B cell (primary cell): Measurements from ENCODE around the gene PPP5C. TPM values are rescaled to one million over a fixed set of nuclear protein-coding genes. Genes with fewer than 3 reads are reported as not detected.

Experiments
- ATAC-seq: fragments of 200-7000 bp; cut with Tn5 transposase; one replicate; pipeline ENCODE4 v1.10.0; 2021; ENCODE audit warnings: low read depth, mild to moderate bottlenecking, moderate number of reproducible peaks, moderate library complexity
- CTCF ChIA-PET: fragments of 350-600 bp; sonication (Branson Sonifier 250); formaldehyde crosslinking; loops from one replicate; lab custom pipeline; 2021; ENCODE audit warnings: antibody characterized with exemption, inconsistent platforms; lab: Charles Lee
- POLR2A ChIA-PET: fragments of 350-600 bp; sonication (Branson Sonifier 250); formaldehyde crosslinking; loops from one replicate; lab custom pipeline; 2021; ENCODE audit warnings: antibody characterized with exemption; lab: Charles Lee
- DNase-seq: peaks from one replicate; pipeline ENCODE4 v3.0.0; 2013
- H2AFZ ChIP-seq: 2 replicates; pipeline ENCODE4 v1.6.1; 2012; ENCODE audit warnings: mild to moderate bottlenecking, low read depth, low read length; ENCODE audit not compliant: insufficient read depth, poor library complexity, severe bottlenecking
- H3K27ac ChIP-seq, 2 donors: 1 replicate in 1 of 2; 2 replicates in 1 of 2; pipeline ENCODE4 v1.5.1; 2012 to 2013; ENCODE audit warnings: low read length in 2 of 2, mild to moderate bottlenecking in 2 of 2, moderate library complexity in 1 of 2
- H3K27me3 ChIP-seq, 4 experiments: fragments of 200-600 bp in 1 of 4; sonication (generic) in 1 of 4; replicated peaks in 1 of 4; 1 replicate in 2 of 4; 2 replicates in 2 of 4; pipeline versions ENCODE4 v1.6.1 to v1.7.0; 2013 to 2016; ENCODE audit warnings: low read length in 3 of 4, mild to moderate bottlenecking in 2 of 4, mixed read lengths in 1 of 4, moderate library complexity in 1 of 4; ENCODE audit not compliant: insufficient read depth in 4 of 4, control insufficient read depth in 3 of 4; ENCODE audit errors: control extremely low read depth in 1 of 4
- H3K36me3 ChIP-seq, 2 experiments: replicated peaks in 1 of 2; 1 replicate in 1 of 2; 2 replicates in 1 of 2; pipeline versions ENCODE4 v1.6.1 to v1.7.1; 2013; ENCODE audit warnings: low read length in 1 of 2; ENCODE audit not compliant: insufficient read depth in 2 of 2, control insufficient read depth in 1 of 2; ENCODE audit errors: control extremely low read depth in 1 of 2, extremely low read depth in 1 of 2
- H3K4me1 ChIP-seq, 2 donors: fragments of 200-600 bp in 1 of 2; sonication (generic) in 1 of 2; 1 replicate in 1 of 2; 2 replicates in 1 of 2; pipeline versions ENCODE4 v1.5.1 to v1.6.1; 2013 to 2017; ENCODE audit warnings: low read length in 2 of 2; ENCODE audit not compliant: control insufficient read depth in 2 of 2, insufficient read depth in 2 of 2
- H3K4me2 ChIP-seq: replicated peaks from 2 replicates; pipeline ENCODE3; 2012; ENCODE audit warnings: mild to moderate bottlenecking, low read depth, low read length; ENCODE audit not compliant: poor library complexity, severe bottlenecking
- H3K4me3 ChIP-seq, 5 experiments: fragments of 200-600 bp in 1 of 5; sonication (generic) in 1 of 5; 1 replicate in 3 of 5; 2 replicates in 2 of 5; pipeline versions ENCODE4 v1.5.1 to v1.7.0; 2011 to 2016; ENCODE audit warnings: low read length in 4 of 5, mild to moderate bottlenecking in 4 of 5, low read depth in 2 of 5, control low read depth in 1 of 5, moderate library complexity in 1 of 5; ENCODE audit not compliant: insufficient read depth in 1 of 5; ENCODE audit errors: control extremely low read depth in 1 of 5, extremely low read depth in 1 of 5
- H3K79me2 ChIP-seq: fragments of 200-600 bp; sonication (generic); one replicate; pipeline ENCODE4 v1.6.0; 2016; ENCODE audit warnings: low read length; ENCODE audit not compliant: control insufficient read depth, insufficient read depth
- H3K9ac ChIP-seq: fragments of 200-600 bp; sonication (generic); 2 replicates; pipeline ENCODE4 v1.6.1; 2017; ENCODE audit warnings: mild to moderate bottlenecking, low read length, moderate library complexity
- H3K9me3 ChIP-seq, 3 donors: one replicate each; pipeline versions ENCODE4 v1.6.1 to v1.7.1; 2013; ENCODE audit warnings: low read length in 2 of 3; ENCODE audit not compliant: control insufficient read depth in 2 of 3, insufficient read depth in 1 of 3; ENCODE audit errors: control extremely low read depth in 1 of 3
- H4K20me1 ChIP-seq: 2 replicates; pipeline ENCODE4 v1.6.0; 2012; ENCODE audit warnings: mild to moderate bottlenecking, low read length; ENCODE audit not compliant: insufficient read depth, control insufficient read depth, poor library complexity, severe bottlenecking
- H3K27ac Mint-ChIP-seq: one replicate; pipeline ENCODE4 v1.8.0; 2021; ENCODE audit warnings: mixed read lengths
- H3K27me3 Mint-ChIP-seq: one replicate; pipeline ENCODE4 v1.8.0; 2021; ENCODE audit warnings: mixed read lengths
- H3K4me1 Mint-ChIP-seq: one replicate; pipeline ENCODE4 v1.8.0; 2021; ENCODE audit warnings: mixed read lengths
- H3K4me3 Mint-ChIP-seq: one replicate; pipeline ENCODE4 v1.8.0; 2021; ENCODE audit warnings: mixed read lengths
- H3K9me3 Mint-ChIP-seq: one replicate; pipeline ENCODE4 v1.8.0; 2022; ENCODE audit warnings: mixed read lengths; ENCODE audit not compliant: insufficient read depth
- EZH2 ChIP-seq: IDR thresholded peaks from 2 replicates; pipeline ENCODE4 v1.6.1; 2012; ENCODE audit warnings: borderline replicate concordance, low read depth, mild to moderate bottlenecking, moderate library complexity, low read length; ENCODE audit not compliant: insufficient read depth, poor library complexity, severe bottlenecking
- WGBS: methylation state at CpG from one replicate; pipeline ENCODE4 v1.1.5; 2013; ENCODE audit warnings: missing lambda C conversion rate; ENCODE audit not compliant: insufficient coverage; 5-methylcytosine and 5-hydroxymethylcytosine counted together
- intact Hi-C: fragments of 100-400 bp; cut with micrococcal nuclease; formaldehyde crosslinking; loops from one replicate; pipeline ENCODE4 v1.10.0; 2022
- polyA plus RNA-seq: library from polyadenylated mRNA; depleted of rRNA; stranded (reverse); fragments of >200 nt; gene quantifications from 2 replicates; pipeline ENCODE4 v1.2.3, GENCODE V29; 2012
- total RNA-seq, 2 donors: library from RNA; stranded (reverse); fragments of 120-200 nt in 1 of 2; gene quantifications; 1 replicate in 1 of 2; 2 replicates in 1 of 2; pipeline versions ENCODE4 v1.2.3 to v1.2.4, GENCODE V29; 2013 to 2022
- TF ChIP-seq, protein P1 (sequence below): fragments of 200-600 bp; IDR thresholded peaks from one replicate; pipeline ENCODE4 v1.8.0; 2022; ENCODE audit warnings: antibody characterized with exemption, mild to moderate bottlenecking

PPP5C gene
- total and polyA plus RNA-seq, 2 donors (not counting 1 experiment from before 2014, with no cell fraction given): 51.2 to 70.5 TPM

DNA sequence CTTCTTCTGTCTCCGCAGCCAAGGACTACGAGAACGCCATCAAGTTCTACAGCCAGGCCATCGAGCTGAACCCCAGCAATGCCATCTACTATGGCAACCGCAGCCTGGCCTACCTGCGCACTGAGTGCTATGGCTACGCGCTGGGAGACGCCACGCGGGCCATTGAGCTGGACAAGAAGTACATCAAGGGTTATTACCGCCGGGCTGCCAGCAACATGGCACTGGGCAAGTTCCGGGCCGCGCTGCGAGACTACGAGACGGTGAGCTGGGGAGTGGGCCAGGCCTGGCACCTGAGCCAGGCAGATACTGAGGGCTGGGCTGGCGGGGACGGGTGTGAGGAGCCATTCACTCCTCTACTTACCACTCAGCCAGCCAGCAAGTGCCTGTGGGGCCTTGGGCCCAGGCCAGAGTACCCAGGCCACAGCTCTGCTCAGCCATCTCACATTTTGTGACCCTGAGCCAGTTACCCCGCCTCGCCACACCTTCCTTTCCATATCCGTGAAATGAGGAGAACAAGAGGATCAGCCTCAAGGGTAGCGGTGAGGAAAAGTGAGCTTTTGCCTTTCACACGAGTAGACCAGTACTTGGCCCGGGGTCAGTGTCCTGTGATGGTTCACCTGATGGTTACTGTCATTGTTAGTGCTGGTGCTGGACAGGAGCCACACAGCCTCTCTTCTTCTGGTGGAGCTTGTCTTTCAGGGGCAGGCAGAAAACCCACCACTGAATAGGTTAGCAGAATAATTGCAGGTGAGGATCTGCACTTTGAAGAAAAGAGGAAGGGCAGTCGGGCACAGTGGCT is 7.0 kb downstream of the PPP5C start:
- peaks cover 69% of the 10 kb centered on the region for H3K79me2 ChIP-seq
- H3K9ac ChIP-seq: no peak overlapping the region
- peaks cover 0 to 3% (median 0%) of the 10 kb centered on the region in 3 donors for H3K9me3 ChIP-seq
- intact Hi-C loops: no loop called here
- CTCF ChIA-PET: no interaction called here
- no peak overlapping the region for H3K4me3 Mint-ChIP-seq
- DNase-seq: no peak
- H4K20me1 ChIP-seq: peaks cover 6% of the 10 kb centered on the region
- TF ChIP-seq, protein P1, sequence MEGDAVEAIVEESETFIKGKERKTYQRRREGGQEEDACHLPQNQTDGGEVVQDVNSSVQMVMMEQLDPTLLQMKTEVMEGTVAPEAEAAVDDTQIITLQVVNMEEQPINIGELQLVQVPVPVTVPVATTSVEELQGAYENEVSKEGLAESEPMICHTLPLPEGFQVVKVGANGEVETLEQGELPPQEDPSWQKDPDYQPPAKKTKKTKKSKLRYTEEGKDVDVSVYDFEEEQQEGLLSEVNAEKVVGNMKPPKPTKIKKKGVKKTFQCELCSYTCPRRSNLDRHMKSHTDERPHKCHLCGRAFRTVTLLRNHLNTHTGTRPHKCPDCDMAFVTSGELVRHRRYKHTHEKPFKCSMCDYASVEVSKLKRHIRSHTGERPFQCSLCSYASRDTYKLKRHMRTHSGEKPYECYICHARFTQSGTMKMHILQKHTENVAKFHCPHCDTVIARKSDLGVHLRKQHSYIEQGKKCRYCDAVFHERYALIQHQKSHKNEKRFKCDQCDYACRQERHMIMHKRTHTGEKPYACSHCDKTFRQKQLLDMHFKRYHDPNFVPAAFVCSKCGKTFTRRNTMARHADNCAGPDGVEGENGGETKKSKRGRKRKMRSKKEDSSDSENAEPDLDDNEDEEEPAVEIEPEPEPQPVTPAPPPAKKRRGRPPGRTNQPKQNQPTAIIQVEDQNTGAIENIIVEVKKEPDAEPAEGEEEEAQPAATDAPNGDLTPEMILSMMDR: no peak
- H3K4me2 ChIP-seq: no peak overlapping the region
- POLR2A ChIA-PET: no interaction called here
- ATAC-seq: no peak
- 96% methylated on average over 26 of the region's 28 CpGs for WGBS
- H3K27ac Mint-ChIP-seq: peak overlapping the region; percentile 20
- H3K9me3 Mint-ChIP-seq: no peaks in the 10 kb centered on the region
- H3K36me3 ChIP-seq: peaks cover 0 to 33% of the 10 kb centered on the region in 2 experiments
- peaks cover 32 to 48% of the 10 kb centered on the region in 2 donors for H3K4me1 ChIP-seq
- H2AFZ ChIP-seq: no peak overlapping the region
- H3K27me3 ChIP-seq: no peaks in the 10 kb centered on the region
- peaks cover 46% of the 10 kb centered on the region for H3K4me1 Mint-ChIP-seq
- H3K4me3 ChIP-seq: no peak overlapping the region
- no peak overlapping the region for H3K27ac ChIP-seq
- H3K27me3 Mint-ChIP-seq: no peaks in the 10 kb centered on the region

GRCh38 chr19:46355234-46356148 is 8.6 kb downstream of the PPP5C start:
- no peak overlapping the region for H3K27ac ChIP-seq
- Mint-ChIP-seq H3K27ac (no peak overlapping the region), H3K27me3 (no peaks in the 10 kb centered on the region), H3K4me1 (peaks cover 31% of the 10 kb centered on the region), H3K4me3 (no peak overlapping the region), H3K9me3 (no peaks in the 10 kb centered on the region)
- intact Hi-C loops: no loop called here
- H3K9ac ChIP-seq: no peak overlapping the region
- no peak for DNase-seq
- peaks cover 61% of the 10 kb centered on the region for H3K79me2 ChIP-seq
- peaks cover 16 to 32% of the 10 kb centered on the region in 2 donors for H3K4me1 ChIP-seq
- H3K4me2 ChIP-seq: no peak overlapping the region
- H3K27me3 ChIP-seq: no peaks in the 10 kb centered on the region
- CTCF ChIA-PET: interaction anchor here (0.8 kb wide), 1 partner anchor 39 kb away, joined by 3 read pairs; no protein-coding TSS in a partner anchor
- WGBS: 93% methylated on average over 13 of the region's 23 CpGs
- H3K9me3 ChIP-seq: peaks cover 0 to 3% (median 0%) of the 10 kb centered on the region in 3 donors
- no peak for TF ChIP-seq EZH2
- TF ChIP-seq, protein P1: no peak
- no peak for ATAC-seq
- H4K20me1 ChIP-seq: peaks cover 11% of the 10 kb centered on the region
- H3K4me3 ChIP-seq: no peak overlapping the region
- POLR2A ChIA-PET: no interaction called here
- peaks cover 0 to 33% of the 10 kb centered on the region in 2 experiments for H3K36me3 ChIP-seq
- H2AFZ ChIP-seq: no peak overlapping the region
